ENCODE data around the gene SPCS3.

Gene SPCS3

GRCh38 chr4:176302283-176303275 is 17.2 kb upstream of the SPCS3 start:
- WGBS, 2 experiments = 86 to 100% methylated on average over 1 to 2 of the region's 2 CpGs
- H3K36me3 ChIP-seq (ENCODE audit: control insufficient read depth, insufficient read depth, low read length) = no peaks in the 10 kb centered on the region

GRCh38 chr4:176303938-176304337 is 15.8 kb upstream of the SPCS3 start:
- no peak overlapping the region for H3K27ac ChIP-seq (ENCODE audit: insufficient read depth, low read depth, low read length, poor library complexity, severe bottlenecking)
- no peaks in the 10 kb centered on the region for H3K4me1 ChIP-seq (ENCODE audit: control insufficient read depth, insufficient read depth, low read length)
- H3K9me3 ChIP-seq (ENCODE audit: control insufficient read depth, low read length) = no peaks in the 10 kb centered on the region
- WGBS, 2 experiments = 41 to 42% methylated on average over 1 of the region's 1 CpG
- H3K4me3 ChIP-seq (ENCODE audit: insufficient read depth, low read depth, low read length) = no peak overlapping the region
- H3K27me3 ChIP-seq (ENCODE audit: control insufficient read depth, insufficient read depth, low read length, poor library complexity, severe bottlenecking) = no peaks in the 10 kb centered on the region
- H3K36me3 ChIP-seq (ENCODE audit: control insufficient read depth, insufficient read depth, low read length) = no peaks in the 10 kb centered on the region

More at GRCh38 chr4:176302283-176303275, 17.2 kb upstream of the SPCS3 start:
- Histone ChIP-seq H3K9me3 (ENCODE audit: control insufficient read depth, low read length) (no peaks in the 10 kb centered on the region), H3K27me3 (ENCODE audit: control insufficient read depth, insufficient read depth, low read length, poor library complexity, severe bottlenecking) (no peaks in the 10 kb centered on the region), H3K4me3 (ENCODE audit: insufficient read depth, low read depth, low read length) (no peak overlapping the region), H3K4me1 (ENCODE audit: control insufficient read depth, insufficient read depth, low read length) (no peaks in the 10 kb centered on the region), H3K27ac (ENCODE audit: insufficient read depth, low read depth, low read length, poor library complexity, severe bottlenecking) (no peak overlapping the region)

GRCh38 chr4:176306837-176307665 is 12.7 kb upstream of the SPCS3 start:
- H3K27ac ChIP-seq (ENCODE audit: insufficient read depth, low read depth, low read length, poor library complexity, severe bottlenecking) = no peak overlapping the region
- H3K4me3 ChIP-seq (ENCODE audit: insufficient read depth, low read depth, low read length) = no peak overlapping the region
- H3K27me3 ChIP-seq (ENCODE audit: control insufficient read depth, insufficient read depth, low read length, poor library complexity, severe bottlenecking) = no peaks in the 10 kb centered on the region
- H3K36me3 ChIP-seq (ENCODE audit: control insufficient read depth, insufficient read depth, low read length) = no peaks in the 10 kb centered on the region
- 92 to 95% methylated on average over 5 to 6 of the region's 6 CpGs for WGBS, 2 experiments
- H3K4me1 ChIP-seq (ENCODE audit: control insufficient read depth, insufficient read depth, low read length) = no peaks in the 10 kb centered on the region
- H3K9me3 ChIP-seq (ENCODE audit: control insufficient read depth, low read length) = no peaks in the 10 kb centered on the region

DNA sequence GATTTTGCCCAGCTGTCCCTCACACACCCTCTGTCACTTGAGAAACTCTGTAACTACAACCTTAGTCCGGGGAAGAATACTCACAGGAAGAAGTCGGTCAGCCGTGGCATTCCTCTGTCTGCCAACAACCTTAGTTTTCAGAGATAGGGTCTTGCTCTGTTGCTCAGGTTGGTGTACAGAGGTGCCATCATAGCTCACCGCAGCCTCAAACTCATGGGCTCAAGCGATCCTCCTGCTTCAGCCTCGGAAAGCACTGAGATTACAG is 12.2 kb upstream of the SPCS3 start:
- Histone ChIP-seq H3K27ac (ENCODE audit: insufficient read depth, low read depth, low read length, poor library complexity, severe bottlenecking) (no peak overlapping the region), H3K4me3 (ENCODE audit: insufficient read depth, low read depth, low read length) (no peak overlapping the region), H3K9me3 (ENCODE audit: control insufficient read depth, low read length) (no peaks in the 10 kb centered on the region), H3K27me3 (ENCODE audit: control insufficient read depth, insufficient read depth, low read length, poor library complexity, severe bottlenecking) (no peaks in the 10 kb centered on the region), H3K36me3 (ENCODE audit: control insufficient read depth, insufficient read depth, low read length) (no peaks in the 10 kb centered on the region), H3K4me1 (ENCODE audit: control insufficient read depth, insufficient read depth, low read length) (no peaks in the 10 kb centered on the region)
- 91% methylated on average over 6 of the region's 6 CpGs for whole genome bisulfite sequencing, 2 experiments

- 90 to 91% methylated on average over 3 of the region's 3 CpGs for WGBS, 2 experiments
- Histone ChIP-seq H3K36me3 (ENCODE audit: control insufficient read depth, insufficient read depth, low read length) (no peaks in the 10 kb centered on the region), H3K4me1 (ENCODE audit: control insufficient read depth, insufficient read depth, low read length) (no peaks in the 10 kb centered on the region), H3K4me3 (ENCODE audit: insufficient read depth, low read depth, low read length) (no peak overlapping the region), H3K9me3 (ENCODE audit: control insufficient read depth, low read length) (no peaks in the 10 kb centered on the region), H3K27ac (ENCODE audit: insufficient read depth, low read depth, low read length, poor library complexity, severe bottlenecking) (no peak overlapping the region), H3K27me3 (ENCODE audit: control insufficient read depth, insufficient read depth, low read length, poor library complexity, severe bottlenecking) (no peaks in the 10 kb centered on the region)
Measured at GRCh38 chr4:176308441-176308840, 11.3 kb upstream of the SPCS3 start.

- no peaks in the 10 kb centered on the region for H3K27me3 ChIP-seq (ENCODE audit: control insufficient read depth, insufficient read depth, low read length, poor library complexity, severe bottlenecking)
- WGBS, 2 experiments = 93 to 98% methylated on average over 2 of the region's 2 CpGs
- H3K9me3 ChIP-seq (ENCODE audit: control insufficient read depth, low read length) = no peaks in the 10 kb centered on the region
- H3K4me1 ChIP-seq (ENCODE audit: control insufficient read depth, insufficient read depth, low read length) = no peaks in the 10 kb centered on the region
- H3K27ac ChIP-seq (ENCODE audit: insufficient read depth, low read depth, low read length, poor library complexity, severe bottlenecking) = no peak overlapping the region
- no peaks in the 10 kb centered on the region for H3K36me3 ChIP-seq (ENCODE audit: control insufficient read depth, insufficient read depth, low read length)
- H3K4me3 ChIP-seq (ENCODE audit: insufficient read depth, low read depth, low read length) = no peak overlapping the region
Measured at GRCh38 chr4:176309046-176309445, 10.7 kb upstream of the SPCS3 start.

DNA sequence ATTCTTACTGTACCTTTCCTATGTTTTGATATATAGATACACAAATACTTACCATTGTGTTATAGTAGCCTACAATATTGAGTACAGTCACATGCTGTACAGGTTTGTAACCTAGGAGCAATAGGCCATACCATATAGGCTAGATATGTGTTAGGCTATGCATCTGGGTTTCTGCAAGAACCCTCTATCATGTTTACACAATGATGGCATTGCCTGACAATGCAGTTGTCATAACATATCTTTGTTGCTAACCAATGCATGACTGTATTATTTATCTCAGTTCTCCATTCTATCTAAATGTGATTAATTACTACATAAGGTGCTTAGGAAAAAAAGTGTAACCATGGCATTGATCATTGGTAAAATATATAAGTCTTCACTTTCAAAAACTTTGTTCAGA is 10.0 kb upstream of the SPCS3 start:
- Histone ChIP-seq H3K4me3 (ENCODE audit: insufficient read depth, low read depth, low read length) (no peak overlapping the region), H3K27ac (ENCODE audit: insufficient read depth, low read depth, low read length, poor library complexity, severe bottlenecking) (no peak overlapping the region), H3K4me1 (ENCODE audit: control insufficient read depth, insufficient read depth, low read length) (no peaks in the 10 kb centered on the region), H3K27me3 (ENCODE audit: control insufficient read depth, insufficient read depth, low read length, poor library complexity, severe bottlenecking) (no peaks in the 10 kb centered on the region), H3K36me3 (ENCODE audit: control insufficient read depth, insufficient read depth, low read length) (no peaks in the 10 kb centered on the region), H3K9me3 (ENCODE audit: control insufficient read depth, low read length) (no peaks in the 10 kb centered on the region)

- no peak overlapping the region for H3K4me3 ChIP-seq (ENCODE audit: insufficient read depth, low read depth, low read length)
- WGBS, 2 experiments = 89 to 91% methylated on average over 7 of the region's 7 CpGs
- H3K27ac ChIP-seq (ENCODE audit: insufficient read depth, low read depth, low read length, poor library complexity, severe bottlenecking) = no peak overlapping the region
- no peaks in the 10 kb centered on the region for H3K9me3 ChIP-seq (ENCODE audit: control insufficient read depth, low read length)
- H3K36me3 ChIP-seq (ENCODE audit: control insufficient read depth, insufficient read depth, low read length) = no peaks in the 10 kb centered on the region
- H3K27me3 ChIP-seq (ENCODE audit: control insufficient read depth, insufficient read depth, low read length, poor library complexity, severe bottlenecking) = no peaks in the 10 kb centered on the region
- peaks cover 3% of the 10 kb centered on the region for H3K4me1 ChIP-seq (ENCODE audit: control insufficient read depth, insufficient read depth, low read length)
Measured at GRCh38 chr4:176313596-176314336, 6.0 kb upstream of the SPCS3 start.

GRCh38 chr4:176319151-176319703 is 539 bp upstream of the SPCS3 start:
- Histone ChIP-seq H3K4me1 (ENCODE audit: control insufficient read depth, insufficient read depth, low read length) (peaks cover 10% of the 10 kb centered on the region), H3K4me3 (ENCODE audit: insufficient read depth, low read depth, low read length) (peak overlapping the region; percentile 92), H3K9me3 (ENCODE audit: control insufficient read depth, low read length) (no peaks in the 10 kb centered on the region), H3K27me3 (ENCODE audit: control insufficient read depth, insufficient read depth, low read length, poor library complexity, severe bottlenecking) (no peaks in the 10 kb centered on the region), H3K36me3 (ENCODE audit: control insufficient read depth, insufficient read depth, low read length) (no peaks in the 10 kb centered on the region), H3K27ac (ENCODE audit: insufficient read depth, low read depth, low read length, poor library complexity, severe bottlenecking) (peak overlapping the region; percentile 87)
- WGBS, 2 experiments = 7 to 12% methylated on average over 12 to 13 of the region's 13 CpGs
